Body of pancreas (tissue), 4 donors: Measurements from ENCODE around the gene ZC3H18.

Experiments used
- CTCF ChIP-seq, 7 experiments: fragments of 450-650 bp in 4 of 7; fragments of 200-600 bp in 3 of 7; sonication (generic) in 3 of 7; IDR thresholded peaks; one replicate each; pipeline ENCODE4 v1.5.1; 2016 to 2019; ENCODE audit warnings: antibody characterized with exemption in 7 of 7
- POLR2A ChIP-seq, 3 donors: fragments of 450-650 bp; IDR thresholded peaks; one replicate each; pipeline ENCODE4 v1.6.1; 2016; ENCODE audit warnings: antibody characterized with exemption in 3 of 3, mild to moderate bottlenecking in 2 of 3

- no peak for TF ChIP-seq CTCF (IDR thresholded peaks at IDR 0.05)
- TF ChIP-seq POLR2A (IDR thresholded peaks at IDR 0.05) = no peak
Observed at GRCh38 chr16:88525663-88525990, 44.6 kb upstream of the ZC3H18 start.
